Naive thymus-derived CD4-positive, alpha-beta T cell (primary cell): ENCODE data around the gene TLR8. TPM values are rescaled to one million over a fixed set of nuclear protein-coding genes. Genes with fewer than 3 reads are reported as not detected.

Experiments
- ATAC-seq: fragments of 150-1000 bp; cut with Tn5 transposase; 2 replicates; pipeline ENCODE4 v1.10.0; 2021; ENCODE audit warnings: mild to moderate bottlenecking, moderate library complexity
- CTCF ChIA-PET: fragments of 350-600 bp; sonication (Branson Sonifier 250); formaldehyde crosslinking; loops from one replicate; lab custom pipeline; 2021; ENCODE audit warnings: antibody characterized with exemption; lab: Charles Lee
- POLR2A ChIA-PET: fragments of 350-600 bp; sonication (Branson Sonifier 250); formaldehyde crosslinking; loops from one replicate; lab custom pipeline; 2021; ENCODE audit warnings: antibody characterized with exemption, inconsistent platforms; lab: Charles Lee
- DNase-seq, 9 donors: peaks; one replicate each; pipeline versions ENCODE4 v3.0.0 to v3.0.0-alpha.2; 2020 to 2022; ENCODE audit warnings: mixed read lengths in 1 of 9
- H3K27ac ChIP-seq: one replicate; pipeline ENCODE4 v1.7.0; 2013; ENCODE audit warnings: mild to moderate bottlenecking, low read depth, low read length, moderate library complexity
- H3K27me3 ChIP-seq, 2 donors: one replicate each; pipeline ENCODE4 v1.7.0; 2013; ENCODE audit warnings: low read length in 2 of 2, mild to moderate bottlenecking in 2 of 2, moderate library complexity in 2 of 2; ENCODE audit not compliant: control insufficient read depth in 2 of 2, insufficient read depth in 2 of 2
- H3K36me3 ChIP-seq, 3 experiments: 1 replicate in 2 of 3; 2 replicates in 1 of 3; pipeline ENCODE4 v1.7.0; 2013; ENCODE audit warnings: low read length in 3 of 3, mild to moderate bottlenecking in 3 of 3, moderate library complexity in 1 of 3; ENCODE audit not compliant: insufficient read depth in 3 of 3, control insufficient read depth in 2 of 3
- H3K4me1 ChIP-seq, 2 donors: one replicate each; pipeline ENCODE4 v1.7.0; 2013; ENCODE audit warnings: low read length in 2 of 2, mild to moderate bottlenecking in 2 of 2, moderate library complexity in 1 of 2; ENCODE audit not compliant: control insufficient read depth in 2 of 2, insufficient read depth in 2 of 2
- H3K4me3 ChIP-seq: 2 replicates; pipeline ENCODE4 v1.7.0; 2013; ENCODE audit warnings: mild to moderate bottlenecking, low read length
- H3K9me3 ChIP-seq, 3 experiments: 1 replicate in 2 of 3; 2 replicates in 1 of 3; pipeline ENCODE4 v1.7.0; 2013; ENCODE audit warnings: low read length in 3 of 3; ENCODE audit not compliant: control insufficient read depth in 2 of 3
- H3K27ac Mint-ChIP-seq, 9 donors: one replicate each; pipeline ENCODE4 v1.8.0; 2020 to 2022; ENCODE audit warnings: mixed read lengths in 9 of 9, mild to moderate bottlenecking in 8 of 9, moderate library complexity in 5 of 9, inconsistent platforms in 2 of 9
- H3K27me3 Mint-ChIP-seq, 5 donors: one replicate each; pipeline ENCODE4 v1.8.0; 2021 to 2022; ENCODE audit warnings: mixed read lengths in 5 of 5, mild to moderate bottlenecking in 1 of 5
- H3K36me3 Mint-ChIP-seq, 5 donors: one replicate each; pipeline ENCODE4 v1.8.0; 2020 to 2022; ENCODE audit warnings: mixed read lengths in 5 of 5, mild to moderate bottlenecking in 3 of 5, inconsistent platforms in 1 of 5
- H3K4me1 Mint-ChIP-seq, 7 donors: one replicate each; pipeline ENCODE4 v1.8.0; 2020 to 2022; ENCODE audit warnings: mixed read lengths in 7 of 7, mild to moderate bottlenecking in 3 of 7, inconsistent platforms in 1 of 7
- H3K4me3 Mint-ChIP-seq, 10 donors: one replicate each; pipeline ENCODE4 v1.8.0; 2020 to 2022; ENCODE audit warnings: mild to moderate bottlenecking in 10 of 10, mixed read lengths in 10 of 10, moderate library complexity in 6 of 10, inconsistent platforms in 2 of 10
- H3K9me3 Mint-ChIP-seq, 11 donors: one replicate each; pipeline ENCODE4 v1.8.0; 2020 to 2022; ENCODE audit warnings: mixed read lengths in 11 of 11, mild to moderate bottlenecking in 4 of 11, inconsistent platforms in 1 of 11, moderate library complexity in 1 of 11
- intact Hi-C, 2 donors: fragments of 100-400 bp; cut with micrococcal nuclease; formaldehyde crosslinking; loops; one replicate each; pipeline ENCODE4 v1.15.1; 2023
- polyA plus RNA-seq, 2 donors: library from polyadenylated mRNA; unstranded; fragments of 300-500 nt; fragmentation: Illumina TruSeq; gene quantifications; one replicate each; pipeline ENCODE4 v1.2.3, GENCODE V29; 2021
- total RNA-seq, 6 experiments: library from RNA in 5 of 6; stranded (reverse) in 5 of 6; gene quantifications; 1 replicate in 5 of 6; 2 replicates in 1 of 6; pipeline ENCODE4 v1.2.3 and lab custom pipeline; 2021 to 2026

Gene TLR8
- total and polyA plus RNA-seq, 7 experiments from 2014 or later: 0.35 to 15.2 (median 0.51) TPM; not detected in 3

- CTCF ChIA-PET: interaction anchor here (0.8 to 9.2 kb wide), 8 partner anchors 11 to 124 kb away, joined by 3 to 102 read pairs (median 9); no protein-coding TSS in a partner anchor
- POLR2A ChIA-PET: interaction anchor here (0.6 to 24.0 kb wide), 12 partner anchors 9 to 767 kb away, joined by 3 to 1322 read pairs (median 4); partner anchors contain the start of genes OFD1 and TRAPPC2
- no peaks in the 10 kb centered on the region for H3K9me3 ChIP-seq
- ATAC-seq (peak; percentile 48), DNase-seq (no peak)
- intact Hi-C loops: no loop called here
- H3K4me1 Mint-ChIP-seq: peaks cover 19 to 60% (median 45%) of the 10 kb centered on the region in 7 donors
- peaks cover 0 to 8% (median 0%) of the 10 kb centered on the region in 5 donors for H3K36me3 Mint-ChIP-seq
- H3K27me3 ChIP-seq: no peaks in the 10 kb centered on the region
- H3K27ac Mint-ChIP-seq: peak overlapping the region; percentile 92 to 99 (median 97)
- no peaks in the 10 kb centered on the region for H3K27me3 Mint-ChIP-seq
- peak overlapping the region; percentile 56 for H3K4me3 ChIP-seq
- no peaks in the 10 kb centered on the region for H3K36me3 ChIP-seq
- H3K4me1 ChIP-seq: peaks cover 32 to 41% of the 10 kb centered on the region in 2 donors
- H3K4me3 Mint-ChIP-seq: peak overlapping the region; percentile 74 to 92 (median 82)
- no peaks in the 10 kb centered on the region for H3K9me3 Mint-ChIP-seq
- peak overlapping the region; percentile 65 for H3K27ac ChIP-seq
These were observed 61.5 kb downstream of the TLR8 start for GRCh38 chrX:12967711-12968465.

GRCh38 chrX:12970691-12971202, 64.3 kb downstream of the TLR8 start:
- ChIA-PET POLR2A (interaction anchor here (0.7 to 24.0 kb wide), 9 partner anchors 8 to 517 kb away, joined by 3 to 1322 read pairs (median 197); no protein-coding TSS in a partner anchor), CTCF (interaction anchor here (0.9 to 9.2 kb wide), 7 partner anchors 10 to 517 kb away, joined by 3 to 102 read pairs (median 26); no protein-coding TSS in a partner anchor)
- Histone ChIP-seq H3K9me3 (no peaks in the 10 kb centered on the region), H3K27me3 (no peaks in the 10 kb centered on the region), H3K4me3 (peak overlapping the region; percentile 68), H3K4me1 (peaks cover 27 to 38% of the 10 kb centered on the region in 2 donors), H3K36me3 (peaks cover 4 to 8% (median 4%) of the 10 kb centered on the region in 3 experiments), H3K27ac (peak overlapping the region; percentile 85)
- Mint-ChIP-seq H3K4me1 (peaks cover 16 to 60% (median 37%) of the 10 kb centered on the region in 7 donors), H3K4me3 (peak overlapping the region; percentile 92 to 98 (median 94)), H3K36me3 (peaks cover under 1 to 36% (median 10%) of the 10 kb centered on the region in 5 donors), H3K9me3 (peaks cover 0 to 20% (median 0%) of the 10 kb centered on the region in 11 donors), H3K27ac (peak overlapping the region; percentile 92 to 99 (median 98)), H3K27me3 (peaks cover 0 to 4% (median 0%) of the 10 kb centered on the region in 5 donors)
- ATAC-seq (peak; percentile 65), DNase-seq (peak in 7 of 9 donors; percentile 58 to 82 (median 76))
- intact Hi-C loops: loop anchor here (1.0 to 5.0 kb wide), 6 partner anchors 13 to 518 kb away; no protein-coding TSS in a partner anchor

- Histone ChIP-seq H3K27me3 (no peaks in the 10 kb centered on the region), H3K9me3 (no peaks in the 10 kb centered on the region), H3K27ac (peak overlapping the region; percentile 85), H3K36me3 (peaks cover 4 to 14% (median 9%) of the 10 kb centered on the region in 3 experiments), H3K4me1 (peaks cover 23 to 31% of the 10 kb centered on the region in 2 donors), H3K4me3 (peak overlapping the region; percentile 68)
- peak overlapping the region; percentile 92 to 98 (median 94) for H3K4me3 Mint-ChIP-seq
- CTCF ChIA-PET: interaction anchor here (0.9 to 9.2 kb wide), 8 partner anchors 9 to 517 kb away, joined by 3 to 102 read pairs (median 16); no protein-coding TSS in a partner anchor
- H3K36me3 Mint-ChIP-seq: peaks cover 5 to 43% (median 16%) of the 10 kb centered on the region in 5 donors
- peaks cover 0 to 8% (median 0%) of the 10 kb centered on the region in 5 donors for H3K27me3 Mint-ChIP-seq
- intact Hi-C loops: loop anchor here (1.0 to 5.0 kb wide), 2 partner anchors 20 to 181 kb away; no protein-coding TSS in a partner anchor
- peak overlapping the region; percentile 92 to 99 (median 98) for H3K27ac Mint-ChIP-seq
- H3K9me3 Mint-ChIP-seq: peaks cover 0 to 27% (median 0%) of the 10 kb centered on the region in 11 donors
- POLR2A ChIA-PET: interaction anchor here (0.5 to 24.0 kb wide), 11 partner anchors 13 to 517 kb away, joined by 3 to 1322 read pairs (median 61); partner anchors contain the start of gene PRPS2
- DNase-seq (peak in 1 of 9 donors; percentile 32), ATAC-seq (no peak)
- H3K4me1 Mint-ChIP-seq: peaks cover 12 to 57% (median 32%) of the 10 kb centered on the region in 7 donors
These were observed 65.0 kb downstream of the TLR8 start for GRCh38 chrX:12971282-12972003.

GRCh38 chrX:12972243-12972642, 65.8 kb downstream of the TLR8 start:
- DNase-seq (no peak), ATAC-seq (no peak)
- intact Hi-C loops: loop anchor here in 1 of 2 donors (5.0 kb wide), 1 partner anchor 180 kb away; no protein-coding TSS in a partner anchor
- H3K4me3 ChIP-seq: peak overlapping the region; percentile 68
- H3K4me1 ChIP-seq: peaks cover 20 to 26% of the 10 kb centered on the region in 2 donors
- H3K4me1 Mint-ChIP-seq: peaks cover 7 to 54% (median 27%) of the 10 kb centered on the region in 7 donors
- peaks cover 0 to 8% (median 0%) of the 10 kb centered on the region in 5 donors for H3K27me3 Mint-ChIP-seq
- H3K4me3 Mint-ChIP-seq: peak overlapping the region; percentile 92 to 98 (median 94)
- POLR2A ChIA-PET: interaction anchor here (0.6 to 24.0 kb wide), 10 partner anchors 12 to 516 kb away, joined by 3 to 1322 read pairs (median 129); partner anchors contain the start of gene PRPS2
- peaks cover 6 to 17% (median 16%) of the 10 kb centered on the region in 3 experiments for H3K36me3 ChIP-seq
- no peaks in the 10 kb centered on the region for H3K9me3 ChIP-seq
- H3K27ac ChIP-seq: peak overlapping the region; percentile 85
- H3K36me3 Mint-ChIP-seq: peaks cover 6 to 51% (median 24%) of the 10 kb centered on the region in 5 donors
- H3K27ac Mint-ChIP-seq: peak overlapping the region; percentile 92 to 99 (median 98)
- peaks cover 0 to 34% (median 0%) of the 10 kb centered on the region in 11 donors for H3K9me3 Mint-ChIP-seq
- CTCF ChIA-PET: interaction anchor here (1.4 to 9.2 kb wide), 5 partner anchors 12 to 120 kb away, joined by 3 to 102 read pairs (median 12); no protein-coding TSS in a partner anchor
- no peaks in the 10 kb centered on the region for H3K27me3 ChIP-seq
